PFSK-1 (cell line): ENCODE data around the gene IKZF3.

Source experiments
- FOXP2 ChIP-seq: optimal IDR thresholded peaks from 2 replicates; pipeline ENCODE3; 2011; ENCODE audit warnings: borderline replicate concordance, control low read depth, inconsistent platforms; ENCODE audit not compliant: insufficient read depth; ENCODE audit errors: extremely low read length, extremely low read depth
- POLR2AphosphoS5 ChIP-seq: IDR thresholded peaks from 2 replicates; pipeline ENCODE4 v1.6.1; 2012; ENCODE audit warnings: low read depth, mild to moderate bottlenecking, control low read depth, low read length, moderate library complexity
- SIN3A ChIP-seq: IDR thresholded peaks from 2 replicates; pipeline ENCODE4 v1.6.1; 2012; ENCODE audit warnings: mild to moderate bottlenecking, low read length, moderate library complexity, borderline replicate concordance; ENCODE audit not compliant: insufficient read depth
- TAF1 ChIP-seq: IDR thresholded peaks from 2 replicates; pipeline ENCODE4 v1.6.1; 2012; ENCODE audit warnings: low read length, control low read depth, borderline replicate concordance; ENCODE audit not compliant: insufficient read depth
- TF ChIP-seq, protein P1 (sequence below), 2 experiments: IDR thresholded peaks; 2 replicates each; pipeline versions ENCODE4 v1.6.1 to v1.8.0; 2011 to 2012; ENCODE audit warnings: low read depth in 2 of 2, low read length in 2 of 2, control low read depth in 1 of 2, inconsistent platforms in 1 of 2, mild to moderate bottlenecking in 1 of 2, moderate library complexity in 1 of 2; ENCODE audit not compliant: insufficient read depth in 1 of 2

DNA sequence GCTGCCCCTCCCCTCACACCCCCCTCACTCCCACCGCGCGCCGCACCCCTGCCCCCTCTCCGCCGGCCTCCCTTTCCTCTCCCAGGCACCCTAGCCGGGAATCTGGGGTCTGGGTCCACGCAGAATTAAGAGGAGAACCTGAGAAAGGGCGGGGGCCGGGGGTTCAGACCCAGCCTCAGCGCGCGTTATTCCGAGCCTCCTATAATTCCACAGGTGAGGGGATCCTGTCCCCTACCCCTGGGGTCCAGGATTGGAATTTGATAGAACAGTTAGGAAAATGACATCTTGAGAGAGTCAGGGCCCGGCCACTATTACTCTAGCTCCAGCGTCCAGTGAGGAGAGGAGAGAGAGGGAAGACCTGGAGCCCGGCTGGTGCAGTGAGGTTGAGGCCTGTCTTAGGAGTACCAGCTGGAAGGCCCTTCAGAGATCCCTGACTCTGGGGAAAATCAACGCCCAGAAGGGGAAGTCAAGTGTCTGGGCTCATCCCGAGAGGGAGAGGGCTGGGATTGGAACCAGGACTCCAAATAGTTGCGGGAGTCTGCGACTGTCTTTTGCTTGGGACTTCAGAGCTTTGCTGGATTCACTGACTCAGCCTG is 109.1 kb downstream of the IKZF3 start:
- TF ChIP-seq TAF1 (no peak), POLR2AphosphoS5 (no peak), SIN3A (no peak), FOXP2 (no peak)
- TF ChIP-seq, protein P1, sequence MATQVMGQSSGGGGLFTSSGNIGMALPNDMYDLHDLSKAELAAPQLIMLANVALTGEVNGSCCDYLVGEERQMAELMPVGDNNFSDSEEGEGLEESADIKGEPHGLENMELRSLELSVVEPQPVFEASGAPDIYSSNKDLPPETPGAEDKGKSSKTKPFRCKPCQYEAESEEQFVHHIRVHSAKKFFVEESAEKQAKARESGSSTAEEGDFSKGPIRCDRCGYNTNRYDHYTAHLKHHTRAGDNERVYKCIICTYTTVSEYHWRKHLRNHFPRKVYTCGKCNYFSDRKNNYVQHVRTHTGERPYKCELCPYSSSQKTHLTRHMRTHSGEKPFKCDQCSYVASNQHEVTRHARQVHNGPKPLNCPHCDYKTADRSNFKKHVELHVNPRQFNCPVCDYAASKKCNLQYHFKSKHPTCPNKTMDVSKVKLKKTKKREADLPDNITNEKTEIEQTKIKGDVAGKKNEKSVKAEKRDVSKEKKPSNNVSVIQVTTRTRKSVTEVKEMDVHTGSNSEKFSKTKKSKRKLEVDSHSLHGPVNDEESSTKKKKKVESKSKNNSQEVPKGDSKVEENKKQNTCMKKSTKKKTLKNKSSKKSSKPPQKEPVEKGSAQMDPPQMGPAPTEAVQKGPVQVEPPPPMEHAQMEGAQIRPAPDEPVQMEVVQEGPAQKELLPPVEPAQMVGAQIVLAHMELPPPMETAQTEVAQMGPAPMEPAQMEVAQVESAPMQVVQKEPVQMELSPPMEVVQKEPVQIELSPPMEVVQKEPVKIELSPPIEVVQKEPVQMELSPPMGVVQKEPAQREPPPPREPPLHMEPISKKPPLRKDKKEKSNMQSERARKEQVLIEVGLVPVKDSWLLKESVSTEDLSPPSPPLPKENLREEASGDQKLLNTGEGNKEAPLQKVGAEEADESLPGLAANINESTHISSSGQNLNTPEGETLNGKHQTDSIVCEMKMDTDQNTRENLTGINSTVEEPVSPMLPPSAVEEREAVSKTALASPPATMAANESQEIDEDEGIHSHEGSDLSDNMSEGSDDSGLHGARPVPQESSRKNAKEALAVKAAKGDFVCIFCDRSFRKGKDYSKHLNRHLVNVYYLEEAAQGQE (IDR thresholded peaks at IDR 0.05; ENCODE audit: insufficient read depth in 1 of 2, low read depth in 2 of 2, low read length in 2 of 2), result no peak
